ENCODE data around the gene NYNRIN. TPM values are rescaled to one million over a fixed set of nuclear protein-coding genes. Genes with fewer than 3 reads are reported as not detected.
"Not testable (repeated sequence)": the region's sequence is repeated elsewhere in the genome, so short reads cannot be mapped to it uniquely, and the experiment has no call there.

The NYNRIN gene
- 10 to 100 TPM; 46.0 to 95.5 (median 49.4) TPM for polyA plus RNA-seq (ENCODE audit: insufficient read length in 4 of 4)

GRCh38 chr14:24398653-24399446, at the start of gene NYNRIN:
TSS of gene NYNRIN (plus strand) at chr14:24399003. CDS start at chr14:24399247, 244 bp downstream.
- DNase-seq (ENCODE audit: low read depth in 4 of 4, low spot score in 3 of 4): peak in 3 of 4 donors; percentile 56 to 64 (median 62)

GRCh38 chr14:24349742-24350141, 49.1 kb upstream of the NYNRIN start:
- no peak for DNase-seq (ENCODE audit: low read depth in 4 of 4, low spot score in 3 of 4)

- no peak for DNase-seq (ENCODE audit: low read depth in 4 of 4, low spot score in 3 of 4)
Measured at GRCh38 chr14:24351517-24351916, 47.3 kb upstream of the NYNRIN start.

GRCh38 chr14:24353559-24354481, 45.0 kb upstream of the NYNRIN start:
- no peak for DNase-seq (ENCODE audit: low read depth in 4 of 4, low spot score in 3 of 4)

- DNase-seq (ENCODE audit: low read depth in 4 of 4, low spot score in 3 of 4): not testable (repeated sequence)
Measured at GRCh38 chr14:24354482-24354825, 44.3 kb upstream of the NYNRIN start.

- no peak for DNase-seq (ENCODE audit: low read depth in 4 of 4, low spot score in 3 of 4)
Measured at GRCh38 chr14:24355009-24355408, 43.8 kb upstream of the NYNRIN start.

GRCh38 chr14:24356208-24356607, 42.6 kb upstream of the NYNRIN start:
- DNase-seq (ENCODE audit: low read depth in 4 of 4, low spot score in 3 of 4): no peak

GRCh38 chr14:24360281-24360680, 38.5 kb upstream of the NYNRIN start:
- no peak for DNase-seq (ENCODE audit: low read depth in 4 of 4, low spot score in 3 of 4)

- DNase-seq (ENCODE audit: low read depth in 4 of 4, low spot score in 3 of 4): no peak
Measured at GRCh38 chr14:24361326-24361725, 37.5 kb upstream of the NYNRIN start.

GRCh38 chr14:24362241-24362960, 36.4 kb upstream of the NYNRIN start:
- no peak for DNase-seq (ENCODE audit: low read depth in 4 of 4, low spot score in 3 of 4)

GRCh38 chr14:24363401-24363800, 35.4 kb upstream of the NYNRIN start:
- no peak for DNase-seq (ENCODE audit: low read depth in 4 of 4, low spot score in 3 of 4)

- DNase-seq (ENCODE audit: low read depth in 4 of 4, low spot score in 3 of 4): no peak
Measured at GRCh38 chr14:24364841-24365240, 34.0 kb upstream of the NYNRIN start.

GRCh38 chr14:24365600-24366412, 33.0 kb upstream of the NYNRIN start:
- DNase-seq (ENCODE audit: low read depth in 4 of 4, low spot score in 3 of 4): peak in 3 of 4 donors; percentile 73 to 85 (median 79)

GRCh38 chr14:24366413-24366720, 32.4 kb upstream of the NYNRIN start:
- DNase-seq (ENCODE audit: low read depth in 4 of 4, low spot score in 3 of 4): no peak

GRCh38 chr14:24366721-24367513, 31.9 kb upstream of the NYNRIN start:
- DNase-seq (ENCODE audit: low read depth in 4 of 4, low spot score in 3 of 4): peak; percentile 91 to 99 (median 96)

- peak; percentile 83 to 90 (median 88) for DNase-seq (ENCODE audit: low read depth in 4 of 4, low spot score in 3 of 4)
Measured at GRCh38 chr14:24367514-24368211, 31.1 kb upstream of the NYNRIN start, which contains the start of gene NFATC4. TSS of gene NFATC4 (plus strand) at chr14:24368184. CDS start at chr14:24368341, 157 bp downstream.

- DNase-seq (ENCODE audit: low read depth in 4 of 4, low spot score in 3 of 4): no peak
Measured at GRCh38 chr14:24368212-24368561, 30.6 kb upstream of the NYNRIN start.

- peak in 3 of 4 donors; percentile 47 to 69 (median 59) for DNase-seq (ENCODE audit: low read depth in 4 of 4, low spot score in 3 of 4)
Measured at GRCh38 chr14:24368562-24369252, 30.1 kb upstream of the NYNRIN start.
